Measurements from ENCODE around the gene RNF126. TPM values are rescaled to one million over a fixed set of nuclear protein-coding genes. Genes with fewer than 3 reads are reported as not detected.

Gene RNF126
- total RNA-seq, 1 experiment from 2014 or later: 61.2 TPM

DNA sequence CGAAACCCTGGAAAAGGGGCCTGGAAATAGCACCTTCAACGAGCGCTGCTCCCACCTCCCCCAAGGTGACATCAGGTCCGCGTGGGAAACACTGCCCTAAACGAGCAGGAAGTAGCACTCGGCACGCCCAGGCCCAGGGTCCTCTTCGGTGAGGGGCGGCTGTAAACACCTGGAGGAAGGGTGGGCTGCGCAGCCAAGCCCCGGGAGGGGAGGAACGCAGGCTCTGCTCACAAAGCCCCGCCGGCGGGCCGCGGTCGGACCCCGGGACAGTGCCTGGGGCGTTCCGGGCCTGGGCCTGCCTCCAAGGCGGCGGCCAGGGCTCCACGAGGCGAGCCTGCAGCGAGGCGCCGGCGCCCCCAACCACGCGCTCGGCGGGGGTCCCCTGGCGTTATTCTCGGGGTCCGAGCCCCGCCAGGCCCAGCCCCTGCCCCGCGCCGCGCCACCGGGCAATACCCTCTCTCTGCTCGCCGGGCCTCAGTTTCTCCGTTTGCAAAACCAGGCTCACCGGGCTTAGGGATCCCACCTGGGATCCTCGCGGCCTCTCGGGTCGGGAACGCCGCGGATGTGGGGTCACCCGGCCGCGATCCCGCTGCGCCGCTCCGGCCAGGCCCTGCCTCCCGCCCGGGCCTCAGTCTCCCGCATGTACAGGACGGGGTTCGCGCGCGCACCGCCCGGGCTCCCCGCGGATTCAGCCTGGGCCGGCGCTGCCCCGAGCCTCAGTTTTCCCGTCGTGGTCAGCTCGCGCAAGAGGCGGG lies 630 bp downstream of the RNF126 start:
- Histone ChIP-seq H3K27me3 (ENCODE audit: control insufficient read depth, insufficient read depth, low read length) (no peaks in the 10 kb centered on the region), H3K36me3 (ENCODE audit: control insufficient read depth, insufficient read depth, low read length) (no peaks in the 10 kb centered on the region; the same call in 1 of the 2 replicates), H3K27ac (ENCODE audit: low read length) (peak overlapping the region; percentile 71), H3K4me1 (ENCODE audit: control insufficient read depth, insufficient read depth, low read length) (no peaks in the 10 kb centered on the region; the same call in 1 of the 2 replicates), H3K9me3 (ENCODE audit: control insufficient read depth, insufficient read depth, low read depth, low read length) (no peaks in the 10 kb centered on the region), H3K4me3 (ENCODE audit: low read depth in 2 of 2, low read length in 2 of 2) (peak overlapping the region; percentile 58 to 78)
- TF ChIP-seq TCF7L2 (IDR thresholded peaks at IDR 0.05; ENCODE audit: low read depth, low read length) (no peak), CTCF (IDR thresholded peaks at IDR 0.05) (no peak), SIN3A (IDR thresholded peaks at IDR 0.05; ENCODE audit: borderline replicate concordance, insufficient read depth, low read depth, low read length) (0 out of 2 replicates have a peak, but pooled peaks have one; percentile 42), POLR2AphosphoS5 (IDR thresholded peaks at IDR 0.05; ENCODE audit: low read depth, low read length) (no peak)
- in situ Hi-C loops (cut with HindIII; ENCODE audit: low pct_unique_long_range_greater_than_20kb, low sequenced_read_pairs) (no loop called here), intact Hi-C loops (cut with micrococcal nuclease; ENCODE audit: unreplicated experiment) (no loop called here)
- no peak for ATAC-seq
- no peak for DNase-seq (ENCODE audit: low read depth, low spot score)
- BruUV-seq (replicated peaks): no TSS peak
- ChIA-PET POLR2A (no interaction called here), CTCF (no interaction called here)

- Histone ChIP-seq H3K9me3 (ENCODE audit: control insufficient read depth, insufficient read depth, low read depth, low read length) (no peaks in the 10 kb centered on the region), H3K4me1 (ENCODE audit: control insufficient read depth, insufficient read depth, low read length) (no peaks in the 10 kb centered on the region; the same call in 1 of the 2 replicates), H3K36me3 (ENCODE audit: control insufficient read depth, insufficient read depth, low read length) (no peaks in the 10 kb centered on the region; the same call in 1 of the 2 replicates), H3K27me3 (ENCODE audit: control insufficient read depth, insufficient read depth, low read length) (no peaks in the 10 kb centered on the region), H3K27ac (ENCODE audit: low read length) (peak overlapping the region; percentile 71), H3K4me3 (ENCODE audit: low read depth in 2 of 2, low read length in 2 of 2) (peak overlapping the region; percentile 58 to 78)
- CTCF ChIA-PET: no interaction called here
- ATAC-seq (no peak), DNase-seq (ENCODE audit: low read depth, low spot score) (no peak)
- TSS peak; percentile 71 for BruUV-seq (replicated peaks)
- in situ Hi-C loops (cut with HindIII; ENCODE audit: low pct_unique_long_range_greater_than_20kb, low sequenced_read_pairs): no loop called here
- intact Hi-C loops (cut with micrococcal nuclease; ENCODE audit: unreplicated experiment): no loop called here
- TF ChIP-seq SIN3A (IDR thresholded peaks at IDR 0.05; ENCODE audit: borderline replicate concordance, insufficient read depth, low read depth, low read length) (no peak), TCF7L2 (IDR thresholded peaks at IDR 0.05; ENCODE audit: low read depth, low read length) (no peak), POLR2AphosphoS5 (IDR thresholded peaks at IDR 0.05; ENCODE audit: low read depth, low read length) (no peak), REST (IDR thresholded peaks at IDR 0.05; ENCODE audit: insufficient read depth in 1 of 2, low read depth in 2 of 2, low read length in 1 of 2) (no peak), CTCF (IDR thresholded peaks at IDR 0.05) (no peak)
- POLR2A ChIA-PET: no interaction called here
Measured at GRCh38 chr19:661427-662196, 1.4 kb downstream of the RNF126 start.

Measured in Panc1 (cell line).